ENCODE results near the gene STOX2.
A peak's percentile ranks its signal among the peaks of the same experiment; 100 is the strongest.

The STOX2 gene

GRCh38 chr4:183906489-183906738 lies 1.3 kb downstream of the STOX2 start:
- TF ChIP-seq CTCF (conservative IDR thresholded peaks at IDR 0.05; ENCODE audit: low read depth), result no peak
- DNase-seq (ENCODE audit: low spot score), result no peak
- ChIA-PET CTCF (no interaction called here), POLR2A (ENCODE audit: low non-redundant PET) (no interaction called here)
- H3K27ac ChIP-seq, result no peak overlapping the region

GRCh38 chr4:183906739-183907651 lies 1.9 kb downstream of the STOX2 start:
- ChIA-PET CTCF (interaction anchor here (0.9 kb wide), 1 partner anchor 30 kb away, joined by 3 read pairs; no protein-coding TSS in a partner anchor), POLR2A (ENCODE audit: low non-redundant PET) (no interaction called here)
- no peak for DNase-seq (ENCODE audit: low spot score)
- no peak for TF ChIP-seq CTCF (conservative IDR thresholded peaks at IDR 0.05; ENCODE audit: low read depth)
- no peak overlapping the region for H3K27ac ChIP-seq

GRCh38 chr4:183907871-183908683 lies 3.0 kb downstream of the STOX2 start:
- no peak for DNase-seq (ENCODE audit: low spot score)
- no peak overlapping the region for H3K27ac ChIP-seq
- TF ChIP-seq CTCF (conservative IDR thresholded peaks at IDR 0.05; ENCODE audit: low read depth), result no peak
- ChIA-PET CTCF (interaction anchor here (0.7 to 0.9 kb wide), 2 partner anchors 29 to 39 kb away, joined by 3 to 6 read pairs; no protein-coding TSS in a partner anchor), POLR2A (ENCODE audit: low non-redundant PET) (no interaction called here)

GRCh38 chr4:183909187-183909586 lies 4.1 kb downstream of the STOX2 start:
- no peak for TF ChIP-seq CTCF (conservative IDR thresholded peaks at IDR 0.05; ENCODE audit: low read depth)
- POLR2A ChIA-PET (ENCODE audit: low non-redundant PET), result no interaction called here
- no peak overlapping the region for H3K27ac ChIP-seq
- no peak for DNase-seq (ENCODE audit: low spot score)
- CTCF ChIA-PET, result no interaction called here

- DNase-seq (ENCODE audit: low spot score), result no peak
- ChIA-PET CTCF (no interaction called here), POLR2A (ENCODE audit: low non-redundant PET) (no interaction called here)
- no peak for TF ChIP-seq CTCF (conservative IDR thresholded peaks at IDR 0.05; ENCODE audit: low read depth)
- no peak overlapping the region for H3K27ac ChIP-seq
These were observed 4.7 kb downstream of the STOX2 start for GRCh38 chr4:183909801-183910200.

GRCh38 chr4:183912585-183912984 lies 7.5 kb downstream of the STOX2 start:
- H3K27ac ChIP-seq, result no peak overlapping the region
- POLR2A ChIA-PET (ENCODE audit: low non-redundant PET), result no interaction called here
- TF ChIP-seq CTCF (conservative IDR thresholded peaks at IDR 0.05; ENCODE audit: low read depth), result no peak
- CTCF ChIA-PET, result interaction anchor here (0.7 kb wide), 1 partner anchor 58 kb away, joined by 3 read pairs; no protein-coding TSS in a partner anchor
- peak; percentile 26 for DNase-seq (ENCODE audit: low spot score)

Measured in RWPE1 (cell line).